Thyroid gland (tissue), 4 donors: ENCODE results near the gene UBE2E3. TPM values are rescaled to one million over a fixed set of nuclear protein-coding genes. Genes with fewer than 3 reads are reported as not detected.

ENCODE experiments used
- DNase-seq, 2 donors: peaks; one replicate each; pipeline ENCODE4 v3.0.0-alpha.2; 2019
- H3K27ac ChIP-seq, 3 donors: fragments of 200-600 bp; sonication (generic); 1 replicate in 2 of 3; 2 replicates in 1 of 3; pipeline ENCODE4 v1.5.1; 2016 to 2019; ENCODE audit warnings: mild to moderate bottlenecking in 1 of 3, moderate library complexity in 1 of 3
- H3K27me3 ChIP-seq: fragments of 200-600 bp; sonication (generic); one replicate; pipeline ENCODE4 v1.5.1; 2019
- H3K36me3 ChIP-seq, 2 donors: fragments of 200-600 bp; sonication (generic); one replicate each; pipeline ENCODE4 v1.5.1; 2016 to 2019
- H3K4me1 ChIP-seq, 2 donors: fragments of 200-600 bp; sonication (generic); one replicate each; pipeline ENCODE4 v1.5.1; 2017 to 2019
- H3K4me3 ChIP-seq, 3 donors: fragments of 200-600 bp; sonication (generic); replicated peaks in 1 of 3; 1 replicate in 2 of 3; 2 replicates in 1 of 3; pipeline ENCODE4 v1.5.1; 2016; ENCODE audit warnings: mild to moderate bottlenecking in 1 of 3
- H3K9me3 ChIP-seq: fragments of 200-600 bp; sonication (generic); one replicate; pipeline ENCODE4 v1.5.1; 2017
- CTCF ChIP-seq, 6 experiments: fragments of 200-600 bp in 3 of 6; fragments of 450-650 bp in 3 of 6; sonication (generic) in 3 of 6; IDR thresholded peaks; one replicate each; pipeline ENCODE4 v1.5.1; 2016 to 2019; ENCODE audit warnings: antibody characterized with exemption in 6 of 6, mild to moderate bottlenecking in 2 of 6, inconsistent platforms in 1 of 6, moderate library complexity in 1 of 6
- POLR2A ChIP-seq, 2 donors: fragments of 450-650 bp; IDR thresholded peaks; one replicate each; pipeline ENCODE4 v1.6.1; 2017; ENCODE audit warnings: antibody characterized with exemption in 2 of 2, mild to moderate bottlenecking in 2 of 2, moderate library complexity in 1 of 2
- WGBS, 2 donors: methylation state at CpG; one replicate each; pipeline ENCODE4 v1.1.5; 2017; 5-methylcytosine and 5-hydroxymethylcytosine counted together
- intact Hi-C: fragments of 100-400 bp; cut with DNase I; formaldehyde crosslinking; loops from one replicate; pipeline ENCODE4 v1.15.1; 2023
- total RNA-seq, 4 donors: library from RNA; depleted of rRNA; stranded (reverse); fragments of >200 nt; gene quantifications; one replicate each; pipeline ENCODE4 v1.2.3, GENCODE V29; 2016

UBE2E3 gene
- total RNA-seq, 4 donors from 2014 or later, result 59.0 to 108 (median 99.2) TPM

GRCh38 chr2:181046833-181047232, 66.4 kb downstream of the UBE2E3 start:
- TF ChIP-seq CTCF (IDR thresholded peaks at IDR 0.05), result no peak
- TF ChIP-seq POLR2A (IDR thresholded peaks at IDR 0.05), result no peak
- 94 to 96% methylated on average over 1 of the region's 1 CpG for whole genome bisulfite sequencing, 2 donors
- DNase-seq, result no peak
- intact Hi-C loops, result no loop called here
- Histone ChIP-seq H3K9me3 (no peaks in the 10 kb centered on the region), H3K4me1 (no peaks in the 10 kb centered on the region), H3K27ac (no peak overlapping the region), H3K4me3 (no peak overlapping the region), H3K27me3 (no peaks in the 10 kb centered on the region), H3K36me3 (no peaks in the 10 kb centered on the region)

- Histone ChIP-seq H3K27ac (no peak overlapping the region), H3K36me3 (no peaks in the 10 kb centered on the region), H3K27me3 (no peaks in the 10 kb centered on the region), H3K9me3 (no peaks in the 10 kb centered on the region), H3K4me1 (no peaks in the 10 kb centered on the region), H3K4me3 (no peak overlapping the region)
- intact Hi-C loops, result no loop called here
- WGBS, 2 donors, result 72% methylated on average over 4 of the region's 4 CpGs
- TF ChIP-seq CTCF (IDR thresholded peaks at IDR 0.05) (no peak), POLR2A (IDR thresholded peaks at IDR 0.05) (no peak)
- DNase-seq, result no peak
These were observed 67.4 kb downstream of the UBE2E3 start for GRCh38 chr2:181047829-181048228.

GRCh38 chr2:181051861-181052522, 71.6 kb downstream of the UBE2E3 start:
- H3K27ac ChIP-seq, result no peak overlapping the region
- H3K9me3 ChIP-seq, result no peaks in the 10 kb centered on the region
- DNase-seq, result no peak
- intact Hi-C loops, result no loop called here
- no peaks in the 10 kb centered on the region for H3K36me3 ChIP-seq
- TF ChIP-seq CTCF (IDR thresholded peaks at IDR 0.05), result no peak
- TF ChIP-seq POLR2A (IDR thresholded peaks at IDR 0.05), result no peak
- 88 to 90% methylated on average over 3 of the region's 3 CpGs for WGBS, 2 donors
- no peak overlapping the region for H3K4me3 ChIP-seq
- no peaks in the 10 kb centered on the region for H3K4me1 ChIP-seq
- no peaks in the 10 kb centered on the region for H3K27me3 ChIP-seq

- TF ChIP-seq CTCF (IDR thresholded peaks at IDR 0.05) (no peak), POLR2A (IDR thresholded peaks at IDR 0.05) (no peak)
- DNase-seq, result no peak
- H3K4me3 ChIP-seq, result no peak overlapping the region
- no peaks in the 10 kb centered on the region for H3K4me1 ChIP-seq
- no peak overlapping the region for H3K27ac ChIP-seq
- intact Hi-C loops, result no loop called here
- H3K27me3 ChIP-seq, result no peaks in the 10 kb centered on the region
- no peaks in the 10 kb centered on the region for H3K9me3 ChIP-seq
- no peaks in the 10 kb centered on the region for H3K36me3 ChIP-seq
These were observed 72.1 kb downstream of the UBE2E3 start for GRCh38 chr2:181052523-181052891.

GRCh38 chr2:181054256-181054655, 73.9 kb downstream of the UBE2E3 start:
- Histone ChIP-seq H3K36me3 (no peaks in the 10 kb centered on the region), H3K9me3 (no peaks in the 10 kb centered on the region), H3K27ac (no peak overlapping the region), H3K27me3 (no peaks in the 10 kb centered on the region), H3K4me3 (no peak overlapping the region), H3K4me1 (no peaks in the 10 kb centered on the region)
- no peak for DNase-seq
- TF ChIP-seq CTCF (IDR thresholded peaks at IDR 0.05) (no peak), POLR2A (IDR thresholded peaks at IDR 0.05) (no peak)
- 94 to 98% methylated on average over 2 of the region's 2 CpGs for WGBS, 2 donors
- intact Hi-C loops, result no loop called here
